ENCODE data around the gene KCNAB1. TPM values are rescaled to one million over a fixed set of nuclear protein-coding genes. Genes with fewer than 3 reads are reported as not detected.

Gene KCNAB1
- polyA plus RNA-seq, 1 donor (not counting 4 experiments of a cell fraction or from before 2014, with no cell fraction given): 0.03 TPM

DNA sequence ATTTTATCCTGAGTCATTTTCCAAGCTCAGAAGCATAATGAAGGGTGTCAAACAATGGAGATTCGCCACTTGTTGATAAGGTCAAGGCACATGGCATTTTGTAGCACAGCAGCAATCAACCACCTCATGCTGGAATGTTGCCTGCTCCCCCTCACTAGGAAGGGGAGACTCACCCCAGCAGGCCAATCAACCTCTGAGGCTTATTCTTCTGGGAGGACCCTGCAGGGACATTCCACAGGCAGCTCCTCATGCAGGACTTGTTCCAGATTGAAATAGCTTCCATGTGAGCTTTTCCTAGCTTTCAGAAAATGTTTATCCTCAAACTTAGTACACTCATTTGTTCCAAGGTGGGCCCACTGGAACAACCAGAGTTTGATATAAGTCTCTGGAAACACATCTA, 356.9 kb downstream of the KCNAB1 start:
- Histone ChIP-seq H3K36me3 (ENCODE audit: control insufficient read depth in 2 of 2, extremely low read depth in 1 of 2, insufficient read depth in 2 of 2, low read length in 2 of 2) (no peaks in the 10 kb centered on the region), H3K4me3 (ENCODE audit: control insufficient read depth in 2 of 3, extremely low read depth in 1 of 3, insufficient read depth in 2 of 3, low read depth in 1 of 3, low read length in 3 of 3) (no peak overlapping the region), H3K4me1 (ENCODE audit: control insufficient read depth, extremely low read depth, insufficient read depth, low read length) (no peaks in the 10 kb centered on the region), H3K9me1 (ENCODE audit: control insufficient read depth, extremely low read depth, insufficient read depth, low read length) (no peaks in the 10 kb centered on the region), H2AFZ (ENCODE audit: control insufficient read depth, low read length) (no peak overlapping the region), H3K9me3 (ENCODE audit: control insufficient read depth, low read depth, low read length) (no peaks in the 10 kb centered on the region), H4K20me1 (ENCODE audit: control insufficient read depth, extremely low read depth, insufficient read depth, low read length) (no peaks in the 10 kb centered on the region), H3K9ac (ENCODE audit: control insufficient read depth, extremely low read depth, insufficient read depth, low read length) (no peak overlapping the region), H3K79me2 (ENCODE audit: control insufficient read depth, insufficient read depth, low read length) (no peaks in the 10 kb centered on the region), H3K4me2 (ENCODE audit: control insufficient read depth, extremely low read depth, insufficient read depth, low read depth, low read length) (no peak overlapping the region), H3K27ac (ENCODE audit: control insufficient read depth, insufficient read depth, low read length) (no peak overlapping the region), H3K27me3 (ENCODE audit: control insufficient read depth, extremely low read depth, insufficient read depth, low read length) (no peaks in the 10 kb centered on the region)
- FAIRE-seq (no peak), DNase-seq (ENCODE audit: low read depth, low spot score) (no peak)
- TF ChIP-seq, protein P1, sequence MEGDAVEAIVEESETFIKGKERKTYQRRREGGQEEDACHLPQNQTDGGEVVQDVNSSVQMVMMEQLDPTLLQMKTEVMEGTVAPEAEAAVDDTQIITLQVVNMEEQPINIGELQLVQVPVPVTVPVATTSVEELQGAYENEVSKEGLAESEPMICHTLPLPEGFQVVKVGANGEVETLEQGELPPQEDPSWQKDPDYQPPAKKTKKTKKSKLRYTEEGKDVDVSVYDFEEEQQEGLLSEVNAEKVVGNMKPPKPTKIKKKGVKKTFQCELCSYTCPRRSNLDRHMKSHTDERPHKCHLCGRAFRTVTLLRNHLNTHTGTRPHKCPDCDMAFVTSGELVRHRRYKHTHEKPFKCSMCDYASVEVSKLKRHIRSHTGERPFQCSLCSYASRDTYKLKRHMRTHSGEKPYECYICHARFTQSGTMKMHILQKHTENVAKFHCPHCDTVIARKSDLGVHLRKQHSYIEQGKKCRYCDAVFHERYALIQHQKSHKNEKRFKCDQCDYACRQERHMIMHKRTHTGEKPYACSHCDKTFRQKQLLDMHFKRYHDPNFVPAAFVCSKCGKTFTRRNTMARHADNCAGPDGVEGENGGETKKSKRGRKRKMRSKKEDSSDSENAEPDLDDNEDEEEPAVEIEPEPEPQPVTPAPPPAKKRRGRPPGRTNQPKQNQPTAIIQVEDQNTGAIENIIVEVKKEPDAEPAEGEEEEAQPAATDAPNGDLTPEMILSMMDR (optimal IDR thresholded peaks at IDR 0.05 in 1 of 3, IDR thresholded peaks at IDR 0.05 in 1 of 3, conservative IDR thresholded peaks at IDR 0.05 in 1 of 3; ENCODE audit: extremely low read depth in 1 of 3, insufficient read depth in 2 of 3, low read length in 3 of 3): no peak
- no peak for TF ChIP-seq EZH2 (IDR thresholded peaks at IDR 0.05; ENCODE audit: low read length)
- dilution Hi-C loops (cut with MboI; ENCODE audit: extremely low pct_ligation_motif_present, low sequenced_read_pairs): no loop called here

GRCh38 chr3:156478891-156479290, 358.5 kb downstream of the KCNAB1 start:
- no peak overlapping the region for H3K9ac ChIP-seq (ENCODE audit: control insufficient read depth, extremely low read depth, insufficient read depth, low read length)

More at GRCh38 chr3:156478891-156479290, 358.5 kb downstream of the KCNAB1 start:
- Histone ChIP-seq H3K27ac (ENCODE audit: control insufficient read depth, insufficient read depth, low read length) (no peak overlapping the region), H3K4me1 (ENCODE audit: control insufficient read depth, extremely low read depth, insufficient read depth, low read length) (peaks cover 9% of the 10 kb centered on the region), H3K79me2 (ENCODE audit: control insufficient read depth, insufficient read depth, low read length) (no peaks in the 10 kb centered on the region), H3K9me1 (ENCODE audit: control insufficient read depth, extremely low read depth, insufficient read depth, low read length) (no peaks in the 10 kb centered on the region), H2AFZ (ENCODE audit: control insufficient read depth, low read length) (no peak overlapping the region), H3K4me3 (ENCODE audit: control insufficient read depth in 2 of 3, extremely low read depth in 1 of 3, insufficient read depth in 2 of 3, low read depth in 1 of 3, low read length in 3 of 3) (no peak overlapping the region), H3K9me3 (ENCODE audit: control insufficient read depth, low read depth, low read length) (no peaks in the 10 kb centered on the region), H4K20me1 (ENCODE audit: control insufficient read depth, extremely low read depth, insufficient read depth, low read length) (no peaks in the 10 kb centered on the region), H3K36me3 (ENCODE audit: control insufficient read depth in 2 of 2, extremely low read depth in 1 of 2, insufficient read depth in 2 of 2, low read length in 2 of 2) (no peaks in the 10 kb centered on the region), H3K27me3 (ENCODE audit: control insufficient read depth, extremely low read depth, insufficient read depth, low read length) (no peaks in the 10 kb centered on the region), H3K4me2 (ENCODE audit: control insufficient read depth, extremely low read depth, insufficient read depth, low read depth, low read length) (no peak overlapping the region)
- dilution Hi-C loops (cut with MboI; ENCODE audit: extremely low pct_ligation_motif_present, low sequenced_read_pairs): no loop called here
- DNase-seq (ENCODE audit: low read depth, low spot score) (no peak), FAIRE-seq (no peak)
- TF ChIP-seq EZH2 (IDR thresholded peaks at IDR 0.05; ENCODE audit: low read length): no peak
- TF ChIP-seq, protein P1 (optimal IDR thresholded peaks at IDR 0.05 in 1 of 3, IDR thresholded peaks at IDR 0.05 in 1 of 3, conservative IDR thresholded peaks at IDR 0.05 in 1 of 3; ENCODE audit: extremely low read depth in 1 of 3, insufficient read depth in 2 of 3, low read length in 3 of 3): no peak

All from keratinocyte (primary cell).